Mesothelial cell of epicardium (in vitro differentiated cells): ENCODE results near the gene CUX1. TPM values are rescaled to one million over a fixed set of nuclear protein-coding genes. Genes with fewer than 3 reads are reported as not detected.

ENCODE experiments used
- DNase-seq, 2 experiments: peaks; one replicate each; pipeline ENCODE4 v3.0.0; 2021; ENCODE audit warnings: low spot score in 2 of 2; ENCODE audit not compliant: unreplicated experiment in 2 of 2
- H3K27ac Mint-ChIP-seq: 2 replicates; pipeline ENCODE4 v1.8.0; 2021; ENCODE audit warnings: mixed read lengths
- H3K27me3 Mint-ChIP-seq: 2 replicates; pipeline ENCODE4 v1.8.0; 2021; ENCODE audit warnings: low read depth, mixed read lengths
- H3K36me3 Mint-ChIP-seq: 2 replicates; pipeline ENCODE4 v1.8.0; 2021; ENCODE audit warnings: mixed read lengths
- H3K4me1 Mint-ChIP-seq: 2 replicates; pipeline ENCODE4 v1.8.0; 2021; ENCODE audit warnings: mixed read lengths
- H3K4me3 Mint-ChIP-seq: 2 replicates; pipeline ENCODE4 v1.8.0; 2021; ENCODE audit warnings: mild to moderate bottlenecking, moderate library complexity, mixed read lengths
- H3K9me3 Mint-ChIP-seq: 2 replicates; pipeline ENCODE4 v1.8.0; 2021; ENCODE audit warnings: mixed read lengths
- CTCF ChIP-seq: fragments of 200-600 bp; sonication (generic); IDR thresholded peaks from one replicate; pipeline ENCODE4 v1.5.0; 2021; ENCODE audit warnings: antibody characterized with exemption; ENCODE audit not compliant: unreplicated experiment
- total RNA-seq: library from RNA; stranded (reverse); gene quantifications from 3 replicates; pipeline ENCODE4 v1.2.1, GENCODE V29; 2021

Gene CUX1
- total RNA-seq, 1 donor from 2014 or later, result 158 TPM

GRCh38 chr7:102186306-102186705 is 368.9 kb downstream of the CUX1 start:
- no peak for TF ChIP-seq CTCF
- H3K27ac Mint-ChIP-seq, result no peak overlapping the region
- no peak for DNase-seq
- no peaks in the 10 kb centered on the region for H3K9me3 Mint-ChIP-seq
- peaks cover 32% of the 10 kb centered on the region for H3K36me3 Mint-ChIP-seq
- no peaks in the 10 kb centered on the region for H3K27me3 Mint-ChIP-seq
- no peak overlapping the region for H3K4me3 Mint-ChIP-seq
- H3K4me1 Mint-ChIP-seq, result no peaks in the 10 kb centered on the region

- no peaks in the 10 kb centered on the region for H3K9me3 Mint-ChIP-seq
- no peaks in the 10 kb centered on the region for H3K27me3 Mint-ChIP-seq
- H3K27ac Mint-ChIP-seq, result no peak overlapping the region
- no peak overlapping the region for H3K4me3 Mint-ChIP-seq
- H3K36me3 Mint-ChIP-seq, result peaks cover 36% of the 10 kb centered on the region
- H3K4me1 Mint-ChIP-seq, result no peaks in the 10 kb centered on the region
- DNase-seq, result no peak
- no peak for TF ChIP-seq CTCF
These were observed 371.3 kb downstream of the CUX1 start for GRCh38 chr7:102188746-102189145.

- no peaks in the 10 kb centered on the region for H3K4me1 Mint-ChIP-seq
- H3K4me3 Mint-ChIP-seq, result no peak overlapping the region
- peaks cover 34% of the 10 kb centered on the region for H3K36me3 Mint-ChIP-seq
- no peak for TF ChIP-seq CTCF
- H3K9me3 Mint-ChIP-seq, result no peaks in the 10 kb centered on the region
- H3K27ac Mint-ChIP-seq, result no peak overlapping the region
- no peaks in the 10 kb centered on the region for H3K27me3 Mint-ChIP-seq
- DNase-seq, result no peak
These were observed 372.3 kb downstream of the CUX1 start for GRCh38 chr7:102189756-102190155.

- no peak for TF ChIP-seq CTCF
- no peak overlapping the region for H3K27ac Mint-ChIP-seq
These were observed 373.4 kb downstream of the CUX1 start for GRCh38 chr7:102190776-102191350.

GRCh38 chr7:102191556-102192379 is 374.3 kb downstream of the CUX1 start:
- no peak overlapping the region for H3K4me3 Mint-ChIP-seq
- H3K27me3 Mint-ChIP-seq, result no peaks in the 10 kb centered on the region
- no peak for TF ChIP-seq CTCF
- H3K36me3 Mint-ChIP-seq, result peaks cover 33% of the 10 kb centered on the region
- DNase-seq, result no peak
- no peaks in the 10 kb centered on the region for H3K9me3 Mint-ChIP-seq
- H3K27ac Mint-ChIP-seq, result no peak overlapping the region
- H3K4me1 Mint-ChIP-seq, result no peaks in the 10 kb centered on the region

More at GRCh38 chr7:102190776-102191350, 373.4 kb downstream of the CUX1 start:
- Mint-ChIP-seq H3K9me3 (no peaks in the 10 kb centered on the region), H3K36me3 (peaks cover 31% of the 10 kb centered on the region), H3K4me3 (no peak overlapping the region), H3K27me3 (no peaks in the 10 kb centered on the region), H3K4me1 (no peaks in the 10 kb centered on the region)
- no peak for DNase-seq
